ENCODE data around the gene PNMT.
A peak's percentile ranks its signal among the peaks of the same experiment; 100 is the strongest.

The PNMT gene

DNA sequence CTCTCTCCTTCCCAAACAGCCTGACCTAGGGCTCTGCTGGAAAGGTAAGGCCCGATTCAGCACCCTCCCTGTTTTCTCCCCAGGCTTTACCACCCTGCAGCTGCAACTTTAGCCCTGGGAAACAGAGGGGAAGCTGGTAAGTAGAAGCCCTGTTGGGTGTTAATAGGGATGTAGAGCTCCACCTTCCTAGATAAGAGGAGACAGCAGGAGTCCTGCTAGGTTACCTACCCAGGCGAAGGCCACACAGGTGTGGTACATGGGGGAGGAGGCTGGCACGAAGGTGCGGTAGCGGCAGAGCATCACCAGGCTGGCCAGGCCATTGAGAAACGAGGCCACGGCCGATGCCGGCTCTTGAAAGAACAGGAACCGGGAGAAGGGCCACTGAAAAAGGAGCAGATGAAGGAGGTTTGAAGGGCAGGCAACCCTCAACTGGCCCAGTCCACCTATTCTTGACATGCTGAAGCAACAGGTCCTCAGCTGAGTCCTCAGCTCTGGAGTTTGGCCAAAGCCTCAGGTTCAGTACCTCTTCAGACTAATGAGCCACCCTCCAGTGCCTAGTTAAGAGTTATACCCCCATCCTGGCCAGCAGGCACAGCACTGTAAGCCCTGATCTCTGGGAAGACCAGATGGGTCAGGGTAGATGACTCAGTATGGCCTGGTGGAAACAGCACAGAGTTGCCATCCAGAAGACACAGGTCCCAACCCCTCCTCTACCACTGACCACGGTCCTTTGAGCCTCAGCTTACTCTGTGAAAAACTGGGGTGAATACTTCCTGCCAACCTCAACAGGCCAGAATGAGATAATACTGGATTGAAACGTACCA is 16.3 kb downstream of the PNMT start:
- H3K4me3 ChIP-seq (ENCODE audit: low read length): no peak overlapping the region
- DNase-seq (ENCODE audit: low read depth): no peak
- TF ChIP-seq, protein P1, sequence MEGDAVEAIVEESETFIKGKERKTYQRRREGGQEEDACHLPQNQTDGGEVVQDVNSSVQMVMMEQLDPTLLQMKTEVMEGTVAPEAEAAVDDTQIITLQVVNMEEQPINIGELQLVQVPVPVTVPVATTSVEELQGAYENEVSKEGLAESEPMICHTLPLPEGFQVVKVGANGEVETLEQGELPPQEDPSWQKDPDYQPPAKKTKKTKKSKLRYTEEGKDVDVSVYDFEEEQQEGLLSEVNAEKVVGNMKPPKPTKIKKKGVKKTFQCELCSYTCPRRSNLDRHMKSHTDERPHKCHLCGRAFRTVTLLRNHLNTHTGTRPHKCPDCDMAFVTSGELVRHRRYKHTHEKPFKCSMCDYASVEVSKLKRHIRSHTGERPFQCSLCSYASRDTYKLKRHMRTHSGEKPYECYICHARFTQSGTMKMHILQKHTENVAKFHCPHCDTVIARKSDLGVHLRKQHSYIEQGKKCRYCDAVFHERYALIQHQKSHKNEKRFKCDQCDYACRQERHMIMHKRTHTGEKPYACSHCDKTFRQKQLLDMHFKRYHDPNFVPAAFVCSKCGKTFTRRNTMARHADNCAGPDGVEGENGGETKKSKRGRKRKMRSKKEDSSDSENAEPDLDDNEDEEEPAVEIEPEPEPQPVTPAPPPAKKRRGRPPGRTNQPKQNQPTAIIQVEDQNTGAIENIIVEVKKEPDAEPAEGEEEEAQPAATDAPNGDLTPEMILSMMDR (conservative IDR thresholded peaks at IDR 0.05; ENCODE audit: low read depth, low read length): no peak

DNA sequence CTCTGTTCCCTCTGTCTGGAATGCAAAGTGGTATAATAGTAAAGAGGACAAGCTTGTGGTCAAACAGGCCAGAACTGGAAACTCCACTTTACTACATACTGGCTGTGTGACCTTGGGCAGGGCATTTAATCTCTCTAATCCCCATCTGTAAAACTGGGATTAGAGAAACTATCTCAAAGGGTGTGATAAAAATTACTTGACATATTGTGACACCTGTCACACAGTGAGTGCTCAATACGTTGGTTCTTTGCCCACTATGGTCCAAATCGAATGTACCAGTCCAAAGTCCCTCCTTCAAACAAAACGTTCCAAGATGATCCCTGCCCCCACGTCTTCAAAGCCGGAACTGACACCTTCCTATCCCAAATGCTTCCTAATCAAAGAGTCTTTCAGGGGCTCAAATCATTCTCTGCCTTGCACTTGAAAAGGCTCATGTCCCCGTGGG is 18.9 kb downstream of the PNMT start:
- TF ChIP-seq, protein P1 (conservative IDR thresholded peaks at IDR 0.05; ENCODE audit: low read depth, low read length): no peak
- DNase-seq (ENCODE audit: low read depth): no peak
- H3K4me3 ChIP-seq (ENCODE audit: low read length): peak overlapping the region; percentile 73

DNA sequence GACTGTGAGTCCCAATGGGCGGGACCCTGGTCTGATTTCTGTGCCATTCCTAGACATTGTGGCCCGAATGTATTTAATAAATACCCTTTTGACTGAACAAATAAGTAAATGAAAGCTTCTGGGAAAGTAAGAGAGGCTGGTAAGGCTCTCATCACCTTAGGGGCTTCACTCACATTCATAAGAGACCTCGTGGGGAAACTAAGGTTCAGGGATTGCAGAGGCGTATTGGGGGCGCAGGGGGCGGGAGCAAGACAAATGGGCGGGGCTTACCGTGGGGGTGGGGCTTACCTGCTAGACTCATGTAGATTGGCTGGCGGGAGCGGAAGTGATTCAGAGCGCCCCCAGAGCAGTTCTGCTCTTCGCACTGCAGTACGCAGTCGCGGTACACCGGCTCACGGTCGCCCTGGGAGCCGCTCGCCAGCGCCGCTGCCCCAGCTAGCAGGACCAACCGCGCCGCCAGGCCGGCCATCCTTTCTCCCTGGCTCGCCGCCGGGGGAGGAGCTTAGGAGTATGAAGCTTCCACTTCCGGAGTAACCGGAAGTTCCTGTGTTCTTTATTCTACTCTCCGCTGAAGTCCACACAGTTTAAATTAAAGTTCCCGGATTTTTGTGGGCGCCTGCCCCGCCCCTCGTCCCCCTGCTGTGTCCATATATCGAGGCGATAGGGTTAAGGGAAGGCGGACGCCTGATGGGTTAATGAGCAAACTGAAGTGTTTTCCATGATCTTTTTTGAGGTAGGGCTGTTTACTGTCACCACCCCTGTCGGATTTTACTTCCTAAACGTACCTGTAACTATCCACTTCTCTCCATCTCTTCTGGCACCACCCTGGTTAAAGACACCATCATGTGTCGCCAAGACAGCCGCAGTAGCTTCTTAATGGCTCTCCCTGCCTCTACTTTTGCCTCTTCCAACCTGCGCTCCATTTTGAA is 19.6 kb downstream of the PNMT start, which contains the start of gene PGAP3:
PGAP3 (minus strand) TSS at position 512 of the 929 bp plus-strand sequence; CDS start at position 469, 43 bp downstream.
- TF ChIP-seq, protein P1 (conservative IDR thresholded peaks at IDR 0.05; ENCODE audit: low read depth, low read length): no peak
- peak within 1 kb of the TSS; percentile 73 for H3K4me3 ChIP-seq (ENCODE audit: low read length)
- peak; percentile 52 for DNase-seq (ENCODE audit: low read depth)

DNA sequence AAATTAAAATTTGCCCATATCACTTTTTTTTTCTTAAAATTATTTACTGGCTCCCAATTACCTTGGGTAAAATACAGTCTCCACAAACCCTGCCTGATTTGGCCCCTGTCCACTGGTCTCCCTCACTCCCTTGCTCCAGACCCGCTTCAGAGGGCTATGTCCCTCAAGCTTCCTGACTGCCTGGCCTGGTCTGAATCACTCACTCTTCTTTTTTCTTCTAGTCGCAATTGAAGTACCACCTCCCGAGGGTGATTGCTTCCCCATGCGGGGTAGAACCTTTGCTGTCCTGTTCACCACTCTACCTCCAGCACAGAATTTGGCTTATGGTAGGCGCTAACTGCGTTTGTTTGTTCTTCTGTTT is 20.2 kb downstream of the PNMT start:
- TF ChIP-seq, protein P1 (conservative IDR thresholded peaks at IDR 0.05; ENCODE audit: low read depth, low read length): no peak
- no peak for DNase-seq (ENCODE audit: low read depth)
- H3K4me3 ChIP-seq (ENCODE audit: low read length): peak overlapping the region; percentile 73

DNA sequence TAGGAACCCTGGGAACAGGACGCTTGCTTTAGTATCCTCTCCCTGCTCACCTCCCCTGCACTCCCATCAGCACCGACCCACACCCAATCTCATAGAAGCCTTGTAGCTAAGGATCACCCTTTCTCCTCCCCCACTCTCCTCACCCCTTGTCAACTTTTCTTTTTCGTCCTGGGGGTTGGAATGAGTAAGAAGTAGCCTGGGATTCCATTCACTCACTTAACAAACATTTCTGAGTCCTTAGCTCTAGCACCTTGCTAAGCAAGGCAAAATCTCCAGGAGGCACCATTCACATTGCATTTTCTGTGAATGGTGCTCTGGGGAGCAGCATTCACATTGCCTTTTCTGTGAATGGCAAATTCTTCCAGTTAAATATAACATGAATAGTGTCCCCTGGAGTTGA is 20.7 kb downstream of the PNMT start:
- H3K4me3 ChIP-seq (ENCODE audit: low read length): peak overlapping the region; percentile 73
- TF ChIP-seq, protein P1 (conservative IDR thresholded peaks at IDR 0.05; ENCODE audit: low read depth, low read length): no peak
- no peak for DNase-seq (ENCODE audit: low read depth)

DNA sequence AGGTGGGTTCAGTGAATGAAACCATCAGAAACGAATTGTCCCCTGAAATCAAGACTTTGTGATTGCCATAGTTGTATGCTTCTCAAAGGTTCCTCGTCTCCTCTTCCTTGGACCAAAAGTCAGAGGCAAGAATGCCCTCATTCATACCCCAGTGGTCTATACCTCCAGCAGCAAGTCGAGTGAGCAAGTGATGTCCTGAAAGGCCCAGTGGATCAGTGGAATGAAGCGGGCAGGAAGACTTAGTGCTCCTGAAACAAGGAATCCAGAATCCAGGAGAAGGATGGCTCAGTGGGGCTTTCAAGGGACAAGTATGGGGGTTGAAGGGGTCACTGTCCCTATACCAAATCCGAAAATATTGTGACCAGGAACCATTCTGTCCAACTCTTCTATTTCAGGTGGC is 26.3 kb downstream of the PNMT start:
- TF ChIP-seq, protein P1 (conservative IDR thresholded peaks at IDR 0.05; ENCODE audit: low read depth, low read length): no peak
- DNase-seq (ENCODE audit: low read depth): no peak

More for the DNA sequence above, 26.3 kb downstream of the PNMT start:
- no peak overlapping the region for H3K4me3 ChIP-seq (ENCODE audit: low read length)

Data from retinal pigment epithelial cell (primary cell).